ENCODE data around the gene ICOSLG.

ICOSLG gene

GRCh38 chr21:44281801-44282200, 41.1 kb upstream of the ICOSLG start:
- H3K4me3 ChIP-seq (ENCODE audit: low read depth in 1 of 2, low read length in 2 of 2): no peak overlapping the region

GRCh38 chr21:44279354-44280260, 38.9 kb upstream of the ICOSLG start:
- Histone ChIP-seq H3K4me1 (ENCODE audit: control insufficient read depth in 1 of 2, insufficient read depth in 2 of 2, low read length in 2 of 2) (no peaks in the 10 kb centered on the region), H3K36me3 (ENCODE audit: control insufficient read depth in 1 of 2, insufficient read depth in 2 of 2, low read length in 2 of 2) (no peaks in the 10 kb centered on the region), H3K27ac (ENCODE audit: low read depth, low read length) (no peak overlapping the region), H3K4me3 (ENCODE audit: low read depth in 1 of 2, low read length in 2 of 2) (no peak overlapping the region), H3K9me3 (ENCODE audit: control insufficient read depth in 1 of 2, low read length in 2 of 2) (no peaks in the 10 kb centered on the region), H3K9ac (ENCODE audit: low read depth in 1 of 2, low read length in 2 of 2) (no peak overlapping the region), H3K27me3 (ENCODE audit: control insufficient read depth in 1 of 2, insufficient read depth in 2 of 2, low read length in 2 of 2) (no peaks in the 10 kb centered on the region)

More at GRCh38 chr21:44281801-44282200, 41.1 kb upstream of the ICOSLG start:
- Histone ChIP-seq H3K36me3 (ENCODE audit: control insufficient read depth in 1 of 2, insufficient read depth in 2 of 2, low read length in 2 of 2) (no peaks in the 10 kb centered on the region), H3K27ac (ENCODE audit: low read depth, low read length) (no peak overlapping the region), H3K4me1 (ENCODE audit: control insufficient read depth in 1 of 2, insufficient read depth in 2 of 2, low read length in 2 of 2) (no peaks in the 10 kb centered on the region), H3K27me3 (ENCODE audit: control insufficient read depth in 1 of 2, insufficient read depth in 2 of 2, low read length in 2 of 2) (no peaks in the 10 kb centered on the region), H3K9me3 (ENCODE audit: control insufficient read depth in 1 of 2, low read length in 2 of 2) (no peaks in the 10 kb centered on the region), H3K9ac (ENCODE audit: low read depth in 1 of 2, low read length in 2 of 2) (no peak overlapping the region)

GRCh38 chr21:44275041-44275440, 34.3 kb upstream of the ICOSLG start:
- H3K36me3 ChIP-seq (ENCODE audit: control insufficient read depth in 1 of 2, insufficient read depth in 2 of 2, low read length in 2 of 2): no peaks in the 10 kb centered on the region
- no peaks in the 10 kb centered on the region for H3K27me3 ChIP-seq (ENCODE audit: control insufficient read depth in 1 of 2, insufficient read depth in 2 of 2, low read length in 2 of 2)
- H3K27ac ChIP-seq (ENCODE audit: low read depth, low read length): no peak overlapping the region
- H3K9ac ChIP-seq (ENCODE audit: low read depth in 1 of 2, low read length in 2 of 2): no peak overlapping the region
- no peak overlapping the region for H3K4me3 ChIP-seq (ENCODE audit: low read depth in 1 of 2, low read length in 2 of 2)
- H3K9me3 ChIP-seq (ENCODE audit: control insufficient read depth in 1 of 2, low read length in 2 of 2): no peaks in the 10 kb centered on the region
- no peaks in the 10 kb centered on the region for H3K4me1 ChIP-seq (ENCODE audit: control insufficient read depth in 1 of 2, insufficient read depth in 2 of 2, low read length in 2 of 2)

- no peaks in the 10 kb centered on the region for H3K27me3 ChIP-seq (ENCODE audit: control insufficient read depth in 1 of 2, insufficient read depth in 2 of 2, low read length in 2 of 2)
- H3K9ac ChIP-seq (ENCODE audit: low read depth in 1 of 2, low read length in 2 of 2): no peak overlapping the region
- H3K36me3 ChIP-seq (ENCODE audit: control insufficient read depth in 1 of 2, insufficient read depth in 2 of 2, low read length in 2 of 2): no peaks in the 10 kb centered on the region
- H3K4me1 ChIP-seq (ENCODE audit: control insufficient read depth in 1 of 2, insufficient read depth in 2 of 2, low read length in 2 of 2): no peaks in the 10 kb centered on the region
- no peak overlapping the region for H3K4me3 ChIP-seq (ENCODE audit: low read depth in 1 of 2, low read length in 2 of 2)
- no peaks in the 10 kb centered on the region for H3K9me3 ChIP-seq (ENCODE audit: control insufficient read depth in 1 of 2, low read length in 2 of 2)
- H3K27ac ChIP-seq (ENCODE audit: low read depth, low read length): no peak overlapping the region
Observed at GRCh38 chr21:44273046-44273445, 32.3 kb upstream of the ICOSLG start.

GRCh38 chr21:44272284-44272858, 31.6 kb upstream of the ICOSLG start:
- no peaks in the 10 kb centered on the region for H3K4me1 ChIP-seq (ENCODE audit: control insufficient read depth in 1 of 2, insufficient read depth in 2 of 2, low read length in 2 of 2)
- H3K9me3 ChIP-seq (ENCODE audit: control insufficient read depth in 1 of 2, low read length in 2 of 2): no peaks in the 10 kb centered on the region
- H3K27me3 ChIP-seq (ENCODE audit: control insufficient read depth in 1 of 2, insufficient read depth in 2 of 2, low read length in 2 of 2): no peaks in the 10 kb centered on the region
- H3K9ac ChIP-seq (ENCODE audit: low read depth in 1 of 2, low read length in 2 of 2): no peak overlapping the region
- no peak overlapping the region for H3K4me3 ChIP-seq (ENCODE audit: low read depth in 1 of 2, low read length in 2 of 2)
- no peak overlapping the region for H3K27ac ChIP-seq (ENCODE audit: low read depth, low read length)
- H3K36me3 ChIP-seq (ENCODE audit: control insufficient read depth in 1 of 2, insufficient read depth in 2 of 2, low read length in 2 of 2): no peaks in the 10 kb centered on the region

- no peaks in the 10 kb centered on the region for H3K9me3 ChIP-seq (ENCODE audit: control insufficient read depth in 1 of 2, low read length in 2 of 2)
Observed at GRCh38 chr21:44271558-44272283, 31.0 kb upstream of the ICOSLG start.

GRCh38 chr21:44269090-44269489, 28.3 kb upstream of the ICOSLG start:
- H3K4me1 ChIP-seq (ENCODE audit: control insufficient read depth in 1 of 2, insufficient read depth in 2 of 2, low read length in 2 of 2): no peaks in the 10 kb centered on the region
- no peak overlapping the region for H3K4me3 ChIP-seq (ENCODE audit: low read depth in 1 of 2, low read length in 2 of 2)
- no peak overlapping the region for H3K9ac ChIP-seq (ENCODE audit: low read depth in 1 of 2, low read length in 2 of 2)
- H3K36me3 ChIP-seq (ENCODE audit: control insufficient read depth in 1 of 2, insufficient read depth in 2 of 2, low read length in 2 of 2): no peaks in the 10 kb centered on the region
- no peaks in the 10 kb centered on the region for H3K27me3 ChIP-seq (ENCODE audit: control insufficient read depth in 1 of 2, insufficient read depth in 2 of 2, low read length in 2 of 2)
- no peak overlapping the region for H3K27ac ChIP-seq (ENCODE audit: low read depth, low read length)
- H3K9me3 ChIP-seq (ENCODE audit: control insufficient read depth in 1 of 2, low read length in 2 of 2): no peaks in the 10 kb centered on the region

More at GRCh38 chr21:44271558-44272283, 31.0 kb upstream of the ICOSLG start:
- H3K27me3 ChIP-seq (ENCODE audit: control insufficient read depth in 1 of 2, insufficient read depth in 2 of 2, low read length in 2 of 2): no peaks in the 10 kb centered on the region
- no peak overlapping the region for H3K4me3 ChIP-seq (ENCODE audit: low read depth in 1 of 2, low read length in 2 of 2)
- no peak overlapping the region for H3K9ac ChIP-seq (ENCODE audit: low read depth in 1 of 2, low read length in 2 of 2)
- H3K4me1 ChIP-seq (ENCODE audit: control insufficient read depth in 1 of 2, insufficient read depth in 2 of 2, low read length in 2 of 2): no peaks in the 10 kb centered on the region
- no peaks in the 10 kb centered on the region for H3K36me3 ChIP-seq (ENCODE audit: control insufficient read depth in 1 of 2, insufficient read depth in 2 of 2, low read length in 2 of 2)
- no peak overlapping the region for H3K27ac ChIP-seq (ENCODE audit: low read depth, low read length)

- H3K27me3 ChIP-seq (ENCODE audit: control insufficient read depth in 1 of 2, insufficient read depth in 2 of 2, low read length in 2 of 2): no peaks in the 10 kb centered on the region
- H3K9me3 ChIP-seq (ENCODE audit: control insufficient read depth in 1 of 2, low read length in 2 of 2): no peaks in the 10 kb centered on the region
- no peak overlapping the region for H3K4me3 ChIP-seq (ENCODE audit: low read depth in 1 of 2, low read length in 2 of 2)
- no peak overlapping the region for H3K9ac ChIP-seq (ENCODE audit: low read depth in 1 of 2, low read length in 2 of 2)
- H3K4me1 ChIP-seq (ENCODE audit: control insufficient read depth in 1 of 2, insufficient read depth in 2 of 2, low read length in 2 of 2): no peaks in the 10 kb centered on the region
- H3K36me3 ChIP-seq (ENCODE audit: control insufficient read depth in 1 of 2, insufficient read depth in 2 of 2, low read length in 2 of 2): no peaks in the 10 kb centered on the region
- H3K27ac ChIP-seq (ENCODE audit: low read depth, low read length): no peak overlapping the region
Observed at GRCh38 chr21:44267655-44268142, 27.0 kb upstream of the ICOSLG start.

GRCh38 chr21:44265734-44266270, 25.1 kb upstream of the ICOSLG start:
- no peaks in the 10 kb centered on the region for H3K9me3 ChIP-seq (ENCODE audit: control insufficient read depth in 1 of 2, low read length in 2 of 2)
- no peaks in the 10 kb centered on the region for H3K36me3 ChIP-seq (ENCODE audit: control insufficient read depth in 1 of 2, insufficient read depth in 2 of 2, low read length in 2 of 2)
- no peaks in the 10 kb centered on the region for H3K27me3 ChIP-seq (ENCODE audit: control insufficient read depth in 1 of 2, insufficient read depth in 2 of 2, low read length in 2 of 2)
- H3K9ac ChIP-seq (ENCODE audit: low read depth in 1 of 2, low read length in 2 of 2): no peak overlapping the region
- no peaks in the 10 kb centered on the region for H3K4me1 ChIP-seq (ENCODE audit: control insufficient read depth in 1 of 2, insufficient read depth in 2 of 2, low read length in 2 of 2)
- no peak overlapping the region for H3K4me3 ChIP-seq (ENCODE audit: low read depth in 1 of 2, low read length in 2 of 2)
- no peak overlapping the region for H3K27ac ChIP-seq (ENCODE audit: low read depth, low read length)

- H3K4me3 ChIP-seq (ENCODE audit: low read depth in 1 of 2, low read length in 2 of 2): no peak overlapping the region
- no peaks in the 10 kb centered on the region for H3K9me3 ChIP-seq (ENCODE audit: control insufficient read depth in 1 of 2, low read length in 2 of 2)
- no peak overlapping the region for H3K9ac ChIP-seq (ENCODE audit: low read depth in 1 of 2, low read length in 2 of 2)
- H3K27ac ChIP-seq (ENCODE audit: low read depth, low read length): no peak overlapping the region
- H3K4me1 ChIP-seq (ENCODE audit: control insufficient read depth in 1 of 2, insufficient read depth in 2 of 2, low read length in 2 of 2): no peaks in the 10 kb centered on the region
- no peaks in the 10 kb centered on the region for H3K36me3 ChIP-seq (ENCODE audit: control insufficient read depth in 1 of 2, insufficient read depth in 2 of 2, low read length in 2 of 2)
- H3K27me3 ChIP-seq (ENCODE audit: control insufficient read depth in 1 of 2, insufficient read depth in 2 of 2, low read length in 2 of 2): no peaks in the 10 kb centered on the region
Observed at GRCh38 chr21:44263768-44264167, 23.0 kb upstream of the ICOSLG start.
